GM21786 (cell line): ENCODE results near the gene C1orf159.
"Not testable (repeated sequence)": the region's sequence is repeated elsewhere in the genome, so short reads cannot be mapped to it uniquely, and the experiment has no call there.

Experiments used
- ATAC-seq: cut with Tn5 transposase; IDR thresholded peaks from one replicate; pipeline ENCODE4 v1.9.1; 2021; ENCODE audit not compliant: unreplicated experiment

Gene C1orf159

DNA sequence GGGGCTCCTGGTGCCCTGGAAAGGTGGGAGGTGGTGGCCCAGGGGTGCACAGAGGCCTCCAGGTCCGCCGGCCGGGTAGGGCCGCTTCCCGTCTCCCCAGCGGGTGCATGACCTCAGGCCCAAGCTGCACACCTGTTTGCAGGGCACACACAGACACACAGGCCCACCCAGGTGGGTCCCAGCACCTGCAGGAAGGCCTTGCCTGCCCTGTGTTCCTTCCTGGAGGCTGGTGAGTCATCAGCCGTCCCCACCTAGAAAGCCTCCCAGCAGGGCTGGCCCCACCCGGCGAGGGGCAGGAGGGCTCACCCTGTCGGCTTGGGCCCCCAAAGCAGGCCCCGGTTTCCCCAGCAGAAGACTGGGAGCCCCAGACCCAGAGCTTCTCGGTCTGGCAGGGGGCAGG lies 34.2 kb upstream of the C1orf159 start:
- no peak for ATAC-seq

DNA sequence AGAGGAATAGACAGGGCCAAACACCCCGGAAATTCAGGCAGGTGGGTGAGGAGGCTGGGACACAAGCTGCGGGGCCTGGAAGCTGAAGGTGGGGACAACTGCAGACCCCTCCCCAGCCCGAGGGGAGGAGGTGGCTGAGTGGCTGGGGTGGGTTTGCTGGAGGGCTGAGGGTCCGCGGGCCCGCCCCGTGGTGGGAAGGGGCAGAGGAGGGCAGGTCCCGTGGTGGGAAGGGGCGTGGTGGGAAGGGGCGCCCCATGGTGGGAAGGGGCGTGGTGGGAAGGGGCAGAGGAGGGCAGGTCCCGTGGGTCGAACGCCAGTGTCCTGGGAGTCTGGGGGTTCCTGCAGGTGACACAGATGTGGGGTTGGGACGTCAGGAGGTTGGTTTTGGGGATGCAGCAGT lies 33.5 kb upstream of the C1orf159 start:
- no peak for ATAC-seq

DNA sequence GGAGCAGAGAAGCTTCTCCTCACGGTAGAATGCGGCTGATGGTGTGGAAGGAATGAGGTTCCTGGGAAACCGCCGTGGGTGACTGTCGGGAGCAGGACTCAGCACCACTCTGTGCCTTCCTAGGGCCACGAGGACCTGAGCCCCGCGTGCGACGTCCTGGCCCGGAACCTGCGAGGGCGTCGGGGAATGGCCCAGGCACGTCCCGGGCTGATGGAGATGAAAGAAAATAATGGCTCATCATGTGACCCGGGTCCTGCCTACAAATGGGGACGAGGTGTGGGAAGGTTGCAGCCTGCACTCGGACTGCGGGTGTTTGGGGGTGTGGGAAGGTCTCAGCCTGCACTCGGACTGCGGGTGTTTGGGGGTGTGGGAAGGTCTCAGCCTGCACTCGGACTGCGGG lies 32.7 kb upstream of the C1orf159 start:
- ATAC-seq = no peak

DNA sequence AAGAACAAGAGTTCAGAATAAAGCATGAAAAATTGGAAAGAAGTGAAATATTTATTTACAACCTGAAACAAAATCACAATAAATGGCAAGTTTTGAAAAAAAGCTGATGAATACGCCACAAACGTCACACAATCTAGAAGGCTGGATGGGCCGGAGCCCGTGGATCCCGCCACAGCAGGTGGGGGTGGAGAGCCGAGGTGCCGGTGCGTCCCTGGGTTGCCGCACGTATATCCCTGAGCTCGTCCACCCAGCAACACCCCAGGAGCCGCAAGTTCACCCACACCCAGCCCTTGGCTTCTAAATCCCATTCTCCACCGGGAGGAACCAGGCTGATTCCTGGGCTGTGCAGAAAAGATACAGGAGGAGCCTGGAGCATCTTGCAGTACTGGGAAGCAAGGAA lies 32.2 kb upstream of the C1orf159 start:
- no peak for ATAC-seq

DNA sequence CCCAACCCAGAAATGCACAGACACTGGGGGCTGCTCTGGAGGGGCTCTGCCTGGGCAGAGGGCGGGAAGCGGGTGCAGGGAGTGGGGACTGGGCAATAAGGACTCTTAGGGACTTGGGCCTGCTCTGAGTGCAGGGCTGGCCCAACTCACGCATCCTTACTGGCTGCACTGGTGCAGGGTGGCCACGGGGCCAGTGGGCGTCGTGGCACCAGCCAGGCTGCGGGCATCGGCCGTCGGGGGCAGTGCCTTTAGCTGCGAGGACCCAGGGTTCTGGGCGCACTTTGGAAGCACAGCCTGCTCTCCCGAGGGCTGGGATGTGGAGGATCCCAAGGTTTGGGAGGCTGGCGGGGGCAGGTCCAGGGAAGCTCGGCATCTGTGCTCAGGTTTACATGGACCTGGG lies 30.7 kb upstream of the C1orf159 start:
- no peak for ATAC-seq

DNA sequence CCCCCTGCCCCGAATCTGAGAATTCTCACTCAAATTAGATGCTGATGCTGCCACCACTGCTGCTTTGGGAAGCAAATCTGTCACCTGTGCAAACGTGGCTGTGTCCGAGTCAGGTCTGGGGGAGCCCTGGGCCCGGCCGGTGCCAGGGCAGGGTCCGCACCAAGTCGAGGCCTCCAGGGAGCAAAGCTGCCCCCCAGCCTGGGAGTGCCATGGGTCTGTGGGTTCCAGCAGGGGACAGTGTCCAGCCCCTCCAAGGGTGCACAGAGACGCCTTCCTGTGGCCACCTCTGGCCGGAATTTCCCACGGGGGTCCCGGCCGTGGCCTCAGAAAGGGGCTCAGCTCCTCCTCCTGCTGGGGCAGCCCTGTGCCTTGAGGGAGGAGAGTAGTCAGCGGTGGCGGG lies 30.1 kb upstream of the C1orf159 start:
- no peak for ATAC-seq

DNA sequence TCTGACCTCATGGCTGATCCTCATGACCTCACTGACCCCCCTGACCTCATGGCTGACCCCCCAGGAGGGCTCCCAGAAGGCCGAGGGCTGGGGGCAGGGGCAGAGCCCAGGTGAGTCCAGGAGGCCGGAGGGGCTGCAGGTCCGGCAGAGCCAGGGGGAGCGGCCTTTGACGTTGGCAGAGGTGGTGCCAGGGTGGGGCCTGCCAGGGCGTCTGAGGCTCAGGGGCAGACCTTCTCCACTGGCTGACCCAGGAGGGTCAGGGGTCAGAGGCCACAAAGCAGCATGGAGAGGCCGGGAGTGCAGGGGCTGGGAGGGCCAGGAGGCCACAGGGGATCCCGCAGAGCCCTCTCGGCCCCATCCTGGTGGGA lies 29.6 kb upstream of the C1orf159 start:
- ATAC-seq = no peak

DNA sequence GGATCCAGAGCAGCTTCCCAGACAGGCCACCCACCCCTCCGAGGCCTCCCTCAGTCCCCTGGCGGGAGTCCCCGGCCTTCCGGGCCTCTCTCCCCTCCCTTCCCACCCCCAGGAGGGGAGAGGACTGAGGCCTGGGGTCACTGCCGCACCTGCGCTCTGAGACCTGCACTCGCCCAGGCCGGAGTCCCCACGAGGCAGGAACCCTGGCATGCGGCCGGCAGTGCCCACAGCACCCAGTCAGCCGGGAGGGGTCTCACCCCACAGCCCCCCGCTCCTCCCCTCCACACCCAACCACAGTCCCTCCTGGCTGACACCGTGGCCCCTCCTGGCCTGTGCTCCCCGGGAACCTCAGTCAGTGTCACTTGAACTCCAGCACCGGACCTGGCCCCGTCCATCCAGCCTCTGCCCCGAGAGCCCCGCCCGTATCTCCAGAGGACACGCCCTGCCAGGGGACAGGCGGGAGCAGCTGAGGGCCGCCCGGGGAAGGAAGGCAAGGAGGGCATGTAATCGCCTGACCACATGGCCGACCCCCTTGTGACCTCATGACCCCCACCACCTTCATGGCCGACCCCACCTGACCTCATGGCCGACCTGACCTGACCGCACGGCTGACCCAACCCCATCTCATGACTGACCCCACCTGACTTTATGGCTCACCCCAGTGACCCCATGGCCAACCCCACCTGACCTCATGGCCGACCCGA lies 29.1 kb upstream of the C1orf159 start:
- no peak for ATAC-seq

DNA sequence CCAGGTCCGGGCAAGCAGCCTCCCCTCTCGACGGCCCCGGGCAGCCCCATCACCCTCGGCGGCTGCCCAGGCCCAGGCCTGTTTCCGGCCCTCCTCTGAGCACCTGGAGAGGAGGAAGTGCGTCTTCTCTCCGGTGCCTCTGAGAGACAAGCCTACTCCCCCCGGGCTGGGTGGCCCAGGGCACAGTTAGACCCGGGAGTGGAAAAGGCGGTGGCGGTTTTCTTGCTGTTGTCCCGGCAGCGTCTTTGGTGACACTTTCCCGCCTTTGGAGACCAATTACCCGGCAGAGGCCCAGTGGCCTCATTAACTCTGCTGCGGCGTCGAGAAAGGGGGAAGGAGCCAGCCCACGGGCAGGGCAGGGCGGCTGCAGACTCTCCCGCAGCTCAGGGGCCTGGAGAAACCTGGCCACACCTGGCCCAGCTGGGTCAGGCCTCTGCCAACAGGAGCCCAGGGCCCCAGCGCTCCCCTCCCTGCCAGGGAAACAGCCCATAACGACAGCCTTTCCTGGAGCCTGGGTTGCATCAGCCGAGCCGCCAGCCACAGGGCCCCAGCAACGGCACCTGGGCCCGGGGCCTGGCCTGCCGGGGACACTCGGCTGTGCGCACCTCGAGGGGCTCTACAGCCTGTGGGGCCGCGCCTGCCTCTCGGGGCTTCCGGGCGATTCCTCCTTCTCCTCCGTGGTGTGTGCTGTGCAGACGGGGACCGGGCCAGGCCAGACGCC lies 28.4 kb upstream of the C1orf159 start:
- no peak for ATAC-seq

DNA sequence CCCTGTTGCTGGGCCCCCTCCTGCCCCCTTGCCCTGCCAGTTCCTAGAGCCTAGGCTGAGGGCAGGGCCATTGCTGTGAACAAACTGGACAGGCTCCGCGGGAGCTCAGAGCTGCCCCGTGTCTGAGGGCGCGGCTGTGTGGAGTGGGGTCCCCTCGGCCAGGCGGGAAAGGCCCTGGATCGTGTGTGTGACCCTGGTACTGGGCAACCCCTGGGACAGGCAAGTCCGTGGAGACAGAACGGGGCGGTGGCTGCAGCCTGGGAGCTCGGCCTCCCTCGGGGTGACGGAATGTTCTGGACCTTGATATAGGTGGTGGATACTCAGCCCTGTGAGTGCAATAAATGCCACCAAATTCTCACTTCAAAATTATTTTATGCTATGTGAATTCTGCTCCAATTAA lies 27.7 kb upstream of the C1orf159 start:
- no peak for ATAC-seq

DNA sequence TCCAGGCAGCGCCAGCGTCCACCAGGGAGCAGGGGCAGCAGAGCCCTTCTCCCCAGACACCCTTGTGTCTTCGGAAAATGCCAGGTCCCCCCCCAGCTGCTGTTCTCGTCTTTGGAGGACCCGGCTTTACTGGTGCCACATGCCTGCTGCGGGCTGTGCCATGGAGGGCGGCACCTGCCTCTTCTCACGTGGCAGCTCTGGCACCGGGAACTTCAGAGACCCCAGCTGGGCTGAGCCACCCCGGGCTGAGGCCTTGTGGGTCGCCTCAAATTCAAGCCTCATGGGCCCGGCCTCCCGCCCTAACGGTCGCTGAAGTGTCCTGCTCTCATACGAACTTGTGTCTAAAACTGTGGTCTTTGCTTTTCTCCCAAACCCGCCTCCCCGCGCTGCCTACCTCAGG lies 27.0 kb upstream of the C1orf159 start:
- ATAC-seq = no peak

DNA sequence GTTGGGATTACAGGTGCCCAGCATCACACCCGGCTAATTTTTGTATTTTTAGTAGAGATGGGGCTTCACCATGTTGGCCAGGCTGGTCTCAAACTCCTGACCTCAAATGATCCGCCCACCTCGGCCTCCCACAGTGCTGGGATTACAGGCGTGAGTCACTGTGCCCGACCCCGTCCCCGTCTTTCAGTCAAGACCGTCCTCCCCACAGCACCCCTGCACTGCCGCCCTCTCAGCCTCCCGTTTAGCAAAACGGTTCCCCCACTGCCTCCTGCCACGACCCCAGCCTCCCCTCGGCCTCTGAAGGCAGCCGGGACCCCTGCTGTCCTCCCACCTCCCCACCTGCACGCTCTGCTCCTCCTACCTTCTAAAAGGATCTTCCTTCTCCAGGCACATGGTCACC lies 26.5 kb upstream of the C1orf159 start:
- ATAC-seq = not testable (repeated sequence)

DNA sequence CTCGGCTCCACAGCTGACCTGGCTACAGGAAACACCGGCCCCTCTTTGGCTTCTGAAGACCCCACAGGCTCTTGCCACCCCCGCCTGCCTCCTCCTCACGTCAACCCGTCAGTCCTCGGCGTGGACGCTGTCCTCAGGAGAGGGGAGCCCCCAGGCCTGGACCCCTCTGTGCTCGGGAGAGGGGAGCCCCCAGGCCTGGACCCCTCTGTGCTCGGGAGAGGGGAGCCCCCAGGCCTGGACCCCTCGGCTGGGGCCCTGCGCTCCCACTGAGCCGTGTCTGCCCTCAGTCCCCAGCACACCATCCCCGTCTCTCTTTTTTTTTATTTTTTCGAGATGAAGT lies 26.0 kb upstream of the C1orf159 start:
- ATAC-seq = no peak

DNA sequence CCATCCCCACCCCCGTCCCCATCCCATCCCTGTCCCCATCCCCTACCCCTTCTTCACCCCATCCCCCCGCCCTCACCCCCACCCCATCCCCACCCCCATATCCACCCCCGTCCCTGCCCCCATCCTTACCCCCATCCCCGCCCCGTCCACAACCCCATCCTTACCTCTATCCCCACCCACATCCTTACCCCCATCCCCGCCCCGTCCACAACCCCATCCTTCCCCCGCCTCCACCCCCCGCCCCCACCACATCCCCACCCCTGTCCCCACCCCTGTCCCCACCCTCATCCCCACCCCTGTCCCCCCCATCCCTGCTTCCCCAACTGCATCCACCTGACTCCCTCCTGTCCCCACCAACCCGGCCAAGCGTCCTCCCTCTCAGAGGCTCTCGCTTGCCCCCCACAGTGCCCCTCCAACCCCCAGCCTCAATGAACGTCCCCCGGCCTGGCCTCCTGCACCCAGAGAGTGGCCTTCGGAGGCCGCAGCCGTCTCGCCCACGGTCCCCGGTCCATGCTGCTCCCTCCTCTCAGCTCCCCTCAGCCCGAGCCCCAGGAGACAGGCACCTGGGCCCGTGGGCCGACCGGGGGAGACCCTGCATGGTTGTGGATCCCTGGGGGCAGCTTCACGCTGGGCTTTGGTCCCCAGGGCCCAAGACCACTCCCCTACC lies 25.5 kb upstream of the C1orf159 start:
- no peak for ATAC-seq

DNA sequence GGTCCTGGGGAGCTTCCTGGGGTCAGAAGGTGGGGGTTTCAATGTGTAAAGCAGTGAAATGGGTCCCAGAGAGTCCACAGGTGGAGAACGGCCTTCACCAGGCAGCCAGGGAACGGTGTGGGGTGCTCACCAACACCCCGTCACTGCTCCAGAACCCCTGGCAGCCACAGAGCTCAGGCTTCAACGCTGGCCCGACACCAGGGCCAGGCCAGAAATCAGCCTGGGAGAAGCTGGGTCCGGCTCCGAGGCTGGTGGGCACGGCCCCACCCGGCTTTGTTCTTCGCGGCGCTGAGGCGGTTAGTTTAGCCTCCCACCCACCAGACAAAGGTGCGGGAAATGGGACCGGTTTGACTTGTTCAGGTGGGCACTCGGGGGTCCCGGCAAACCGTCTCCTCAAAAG lies 24.8 kb upstream of the C1orf159 start:
- no peak for ATAC-seq

DNA sequence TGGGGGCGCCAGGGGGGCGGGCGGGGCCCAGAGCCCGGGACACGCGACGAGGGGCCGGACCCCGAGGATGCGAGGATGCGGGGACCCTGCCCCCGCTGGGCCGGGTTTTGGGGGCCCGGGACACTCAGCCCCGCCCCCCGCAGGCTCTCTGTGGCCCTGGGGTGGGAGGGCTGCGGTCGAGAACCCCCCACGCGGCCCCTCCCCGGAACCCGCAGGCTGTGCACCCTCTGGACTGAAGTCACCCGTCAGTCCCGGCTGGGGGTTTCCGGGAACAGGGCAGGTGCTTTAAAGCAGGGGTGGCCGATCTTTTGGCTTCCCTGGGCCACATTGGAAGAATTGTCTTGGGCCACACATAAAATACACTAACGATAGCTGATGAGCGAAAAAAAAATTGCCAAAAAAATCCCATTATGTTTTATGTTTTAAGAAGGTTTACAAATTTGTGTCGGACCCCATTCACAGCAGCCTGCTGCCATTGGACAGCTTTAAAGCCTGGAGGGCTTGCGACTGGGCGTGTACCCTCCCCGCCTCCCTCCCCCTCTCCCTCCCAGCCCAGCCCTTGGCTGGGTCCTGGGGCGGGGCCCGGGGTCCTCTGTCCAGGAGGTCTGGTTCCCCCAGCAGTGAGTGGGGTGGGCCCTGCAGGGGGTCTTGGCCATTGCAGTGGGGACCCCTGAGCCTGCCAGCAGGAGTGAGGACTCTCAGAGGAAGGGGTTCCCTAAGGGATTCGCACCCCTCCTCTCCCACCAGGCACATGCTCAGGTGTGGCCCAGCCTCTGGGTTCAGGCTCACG lies 21.6 kb upstream of the C1orf159 start:
- no peak for ATAC-seq

DNA sequence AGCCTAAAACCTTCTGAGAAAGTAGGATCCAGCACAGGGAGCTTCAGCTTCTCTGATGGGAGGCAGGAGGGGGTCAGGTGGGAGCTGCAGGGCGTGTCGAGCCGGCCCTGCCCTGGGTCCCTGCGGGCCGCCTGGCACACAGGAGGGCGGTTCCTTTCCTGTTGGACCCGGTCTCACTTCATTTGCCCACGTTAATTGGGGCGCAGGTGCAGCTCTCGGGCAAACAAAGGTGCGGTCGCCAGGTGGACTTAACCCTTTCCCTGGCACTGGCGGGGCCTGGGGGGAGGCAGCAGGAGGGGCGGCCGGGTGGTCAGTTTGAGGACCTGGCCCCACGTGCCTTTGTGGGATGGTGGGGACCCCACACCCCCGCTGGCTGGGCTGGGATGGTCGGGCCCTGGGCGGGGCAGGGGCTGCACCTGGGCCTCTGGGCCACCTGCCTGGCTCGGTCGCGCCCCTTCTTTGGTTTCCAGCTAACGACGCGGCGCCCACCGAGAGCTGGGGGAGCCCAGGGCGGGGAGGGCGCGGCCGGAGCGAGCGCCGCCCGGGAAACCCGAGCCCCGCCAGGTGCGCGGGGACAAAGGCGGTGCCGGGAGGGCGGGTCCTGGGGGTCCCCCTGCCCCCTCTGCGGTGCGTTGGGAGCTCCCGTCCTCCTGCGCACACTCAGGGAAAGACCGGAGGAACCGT lies 20.8 kb upstream of the C1orf159 start:
- ATAC-seq = no peak

DNA sequence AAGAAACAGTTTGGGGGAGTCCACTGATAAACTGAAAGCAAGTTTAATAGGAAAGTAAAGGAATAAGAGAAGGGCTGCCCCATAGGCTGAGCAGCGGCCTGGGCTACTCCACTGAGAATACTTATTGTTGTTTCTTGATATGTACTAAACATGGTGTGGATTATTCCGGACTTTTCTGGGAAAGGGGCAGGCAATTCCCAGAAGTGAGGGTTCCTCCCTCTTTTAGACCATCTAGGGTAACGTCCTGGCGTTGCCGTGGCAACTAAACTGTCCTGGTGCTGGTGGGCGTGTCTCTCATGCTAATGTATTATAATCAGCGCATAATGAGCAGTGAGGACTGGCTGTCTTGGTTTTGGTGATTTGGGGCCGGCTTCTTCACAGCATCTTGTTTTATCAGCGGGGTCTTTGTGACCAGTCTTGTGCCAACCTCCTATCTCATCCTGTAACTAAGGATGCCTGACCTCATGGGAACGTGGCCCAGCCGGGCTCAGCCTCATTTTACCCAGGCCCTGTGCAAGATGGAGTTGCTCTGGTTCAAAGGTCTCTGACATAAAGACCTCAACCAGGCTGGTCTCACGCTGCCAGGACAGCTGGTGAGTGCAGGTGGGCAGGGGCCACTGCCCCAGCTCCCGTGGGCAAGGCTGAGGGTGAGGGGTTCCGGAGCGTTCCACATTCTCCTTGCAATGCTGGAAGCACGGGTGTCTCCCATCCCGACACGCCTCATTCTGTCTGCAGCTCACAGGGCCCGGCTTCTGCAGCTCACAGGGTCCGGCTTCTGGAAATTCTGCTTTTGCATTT lies 19.6 kb upstream of the C1orf159 start:
- ATAC-seq = no peak

DNA sequence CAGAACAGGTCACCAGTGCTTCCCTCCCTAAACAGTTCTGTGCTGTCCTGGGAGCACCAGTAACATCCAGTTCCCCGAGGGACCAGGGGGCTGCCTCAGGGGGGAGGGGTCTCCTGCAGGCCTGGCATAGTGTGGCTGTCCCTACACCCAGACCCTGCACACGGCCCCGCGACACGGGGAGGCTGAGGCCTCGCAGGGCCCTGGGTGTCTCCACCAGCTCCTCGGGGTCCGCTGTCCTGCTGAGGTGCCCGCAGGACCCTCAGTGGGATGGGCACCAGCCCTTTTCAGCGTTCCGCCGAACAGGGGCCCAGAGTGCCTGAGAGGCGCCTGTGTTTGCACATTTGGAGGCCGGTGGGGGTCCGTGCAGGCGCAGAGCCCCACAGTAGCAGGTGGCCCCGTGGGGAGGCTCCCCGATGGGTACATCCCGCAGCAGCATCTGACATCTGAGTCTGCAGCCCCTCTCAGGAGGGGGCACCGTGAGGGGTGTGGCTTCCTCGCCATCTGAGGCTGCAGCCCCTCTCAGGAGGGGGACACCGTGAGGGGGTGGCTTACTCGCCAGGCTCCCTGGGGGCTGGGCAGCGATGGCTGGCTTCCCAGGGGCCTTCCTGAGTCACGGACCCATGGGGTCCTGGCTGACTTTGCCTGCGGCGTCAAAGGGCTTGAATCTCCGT lies 18.5 kb upstream of the C1orf159 start:
- no peak for ATAC-seq
